Mucosa of stomach (tissue), 1 donor: ENCODE data around the gene HTRA2.
"Not testable (repeated sequence)": the region's sequence is repeated elsewhere in the genome, so short reads cannot be mapped to it uniquely, and the experiment has no call there.

ENCODE experiments used
- H3K27me3 ChIP-seq: one replicate; pipeline ENCODE4 v1.7.0; 2013; ENCODE audit warnings: mild to moderate bottlenecking, low read length; ENCODE audit not compliant: control insufficient read depth, insufficient read depth
- H3K36me3 ChIP-seq: one replicate; pipeline ENCODE4 v1.7.0; 2013; ENCODE audit warnings: low read length; ENCODE audit not compliant: control insufficient read depth, insufficient read depth
- H3K4me1 ChIP-seq: one replicate; pipeline ENCODE4 v1.7.0; 2013; ENCODE audit warnings: mild to moderate bottlenecking, low read length; ENCODE audit not compliant: control insufficient read depth, insufficient read depth
- H3K4me3 ChIP-seq: one replicate; pipeline ENCODE4 v1.7.0; 2013; ENCODE audit warnings: low read length
- H3K9ac ChIP-seq: one replicate; pipeline ENCODE4 v1.7.0; 2013; ENCODE audit warnings: mild to moderate bottlenecking, low read length, moderate library complexity
- H3K9me3 ChIP-seq: one replicate; pipeline ENCODE4 v1.7.0; 2013; ENCODE audit warnings: mild to moderate bottlenecking, low read length, moderate library complexity; ENCODE audit not compliant: control insufficient read depth
- donor health status: Pancreatic carcinoma.

HTRA2 gene

DNA sequence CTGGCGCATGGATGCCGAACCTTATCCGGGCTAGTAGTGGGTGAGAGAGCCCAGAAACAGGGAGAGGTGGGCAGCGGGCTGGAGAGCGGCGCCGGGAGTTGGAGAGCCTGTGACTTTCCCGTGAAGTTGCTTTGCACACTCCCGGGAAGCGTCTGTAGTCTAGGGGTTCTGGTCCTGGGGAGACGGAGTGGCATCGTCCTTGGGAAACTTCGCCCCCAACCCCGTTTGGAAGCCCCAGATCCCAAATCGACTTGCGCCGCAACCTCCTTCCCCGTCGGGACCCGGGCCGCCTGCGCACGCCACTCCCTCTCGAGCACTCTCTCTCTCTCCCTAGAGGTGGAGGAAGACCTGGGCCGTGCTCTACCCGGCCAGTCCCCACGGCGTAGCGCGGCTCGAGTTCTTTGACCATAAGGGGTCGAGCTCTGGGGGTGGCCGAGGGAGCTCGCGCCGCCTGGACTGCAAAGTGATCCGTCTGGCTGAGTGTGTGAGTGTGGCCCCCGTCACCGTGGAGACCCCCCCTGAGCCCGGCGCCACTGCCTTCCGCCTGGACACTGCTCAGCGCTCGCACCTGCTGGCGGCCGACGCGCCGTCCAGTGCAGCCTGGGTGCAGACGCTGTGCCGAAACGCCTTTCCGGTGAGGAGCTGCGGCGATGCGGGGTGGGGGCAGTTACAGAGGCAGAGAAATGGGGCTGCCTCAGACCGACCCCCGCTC lies 25.2 kb downstream of the HTRA2 start:
- Histone ChIP-seq H3K36me3 (no peaks in the 10 kb centered on the region), H3K27me3 (peaks cover 3% of the 10 kb centered on the region), H3K4me3 (peak overlapping the region; percentile 51), H3K9ac (peak overlapping the region; percentile 79), H3K4me1 (peaks cover 28% of the 10 kb centered on the region), H3K9me3 (no peaks in the 10 kb centered on the region)

DNA sequence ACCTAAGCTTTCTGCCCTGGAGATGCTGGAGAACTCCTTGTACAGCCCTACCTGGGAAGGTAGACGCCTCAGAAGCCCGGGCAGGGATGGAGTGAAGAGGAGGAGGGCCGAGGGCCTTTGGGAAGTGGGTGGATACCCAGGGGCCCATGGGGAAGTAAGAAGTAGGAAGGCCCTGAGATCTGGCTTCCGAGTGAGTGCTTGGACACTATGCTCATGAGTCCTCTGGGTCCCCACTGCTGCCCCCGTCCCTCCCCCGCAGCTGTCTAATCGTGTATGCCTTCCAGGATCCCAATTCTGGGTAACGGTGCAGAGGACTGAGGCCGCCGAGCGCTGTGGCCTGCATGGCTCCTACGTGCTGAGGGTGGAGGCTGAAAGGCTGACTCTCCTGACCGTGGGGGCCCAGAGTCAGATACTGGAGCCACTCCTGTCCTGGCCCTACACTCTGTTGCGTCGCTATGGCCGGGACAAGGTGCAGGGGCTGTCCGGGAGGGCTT lies 25.9 kb downstream of the HTRA2 start:
- Histone ChIP-seq H3K4me1 (peaks cover 27% of the 10 kb centered on the region), H3K9ac (peak overlapping the region; percentile 79)

DNA sequence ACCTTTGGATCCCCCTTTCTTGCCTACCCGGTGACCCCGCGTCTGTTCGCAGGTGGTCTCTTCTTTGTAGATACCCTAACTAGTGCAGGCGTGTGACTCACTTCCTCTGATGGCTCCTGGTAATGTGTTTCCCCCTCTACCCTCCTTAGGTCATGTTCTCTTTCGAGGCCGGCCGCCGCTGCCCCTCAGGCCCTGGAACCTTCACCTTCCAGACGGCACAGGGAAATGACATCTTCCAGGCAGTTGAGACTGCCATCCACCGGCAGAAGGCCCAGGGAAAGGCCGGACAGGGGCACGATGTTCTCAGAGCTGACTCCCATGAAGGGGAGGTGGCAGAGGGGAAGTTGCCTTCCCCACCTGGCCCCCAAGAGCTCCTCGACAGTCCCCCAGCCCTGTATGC lies 26.4 kb downstream of the HTRA2 start:
- Histone ChIP-seq H3K9me3 (no peaks in the 10 kb centered on the region), H3K4me3 (no peak overlapping the region), H3K36me3 (no peaks in the 10 kb centered on the region), H3K27me3 (no peaks in the 10 kb centered on the region), H3K9ac (no peak overlapping the region), H3K4me1 (peaks cover 27% of the 10 kb centered on the region)

More for the DNA sequence above, 25.9 kb downstream of the HTRA2 start:
- Histone ChIP-seq H3K36me3 (no peaks in the 10 kb centered on the region), H3K27me3 (no peaks in the 10 kb centered on the region), H3K4me3 (peak overlapping the region; percentile 51), H3K9me3 (no peaks in the 10 kb centered on the region)

DNA sequence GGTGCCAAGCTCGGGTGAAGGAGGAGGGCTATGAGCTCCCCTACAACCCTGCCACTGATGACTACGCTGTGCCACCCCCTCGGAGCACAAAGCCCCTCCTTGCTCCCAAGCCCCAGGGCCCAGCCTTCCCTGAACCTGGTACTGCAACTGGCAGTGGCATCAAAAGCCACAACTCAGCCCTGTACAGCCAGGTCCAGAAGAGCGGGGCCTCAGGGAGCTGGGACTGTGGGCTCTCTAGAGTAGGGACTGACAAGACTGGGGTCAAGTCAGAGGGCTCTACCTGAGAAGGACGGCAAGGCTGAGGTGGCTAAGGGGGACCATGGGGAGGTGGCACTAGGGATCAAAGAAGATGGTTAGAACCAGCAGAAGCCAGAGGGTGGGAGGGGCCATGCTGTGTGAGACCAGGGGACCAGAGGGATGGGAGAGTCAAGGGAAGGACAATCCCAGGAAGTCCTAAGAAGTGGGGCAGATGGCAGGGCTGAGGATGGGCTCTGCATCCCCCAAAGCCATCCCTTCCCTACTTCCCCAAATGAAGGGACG lies 27.2 kb downstream of the HTRA2 start:
- Histone ChIP-seq H3K4me1 (peaks cover 27% of the 10 kb centered on the region), H3K36me3 (no peaks in the 10 kb centered on the region)

DNA sequence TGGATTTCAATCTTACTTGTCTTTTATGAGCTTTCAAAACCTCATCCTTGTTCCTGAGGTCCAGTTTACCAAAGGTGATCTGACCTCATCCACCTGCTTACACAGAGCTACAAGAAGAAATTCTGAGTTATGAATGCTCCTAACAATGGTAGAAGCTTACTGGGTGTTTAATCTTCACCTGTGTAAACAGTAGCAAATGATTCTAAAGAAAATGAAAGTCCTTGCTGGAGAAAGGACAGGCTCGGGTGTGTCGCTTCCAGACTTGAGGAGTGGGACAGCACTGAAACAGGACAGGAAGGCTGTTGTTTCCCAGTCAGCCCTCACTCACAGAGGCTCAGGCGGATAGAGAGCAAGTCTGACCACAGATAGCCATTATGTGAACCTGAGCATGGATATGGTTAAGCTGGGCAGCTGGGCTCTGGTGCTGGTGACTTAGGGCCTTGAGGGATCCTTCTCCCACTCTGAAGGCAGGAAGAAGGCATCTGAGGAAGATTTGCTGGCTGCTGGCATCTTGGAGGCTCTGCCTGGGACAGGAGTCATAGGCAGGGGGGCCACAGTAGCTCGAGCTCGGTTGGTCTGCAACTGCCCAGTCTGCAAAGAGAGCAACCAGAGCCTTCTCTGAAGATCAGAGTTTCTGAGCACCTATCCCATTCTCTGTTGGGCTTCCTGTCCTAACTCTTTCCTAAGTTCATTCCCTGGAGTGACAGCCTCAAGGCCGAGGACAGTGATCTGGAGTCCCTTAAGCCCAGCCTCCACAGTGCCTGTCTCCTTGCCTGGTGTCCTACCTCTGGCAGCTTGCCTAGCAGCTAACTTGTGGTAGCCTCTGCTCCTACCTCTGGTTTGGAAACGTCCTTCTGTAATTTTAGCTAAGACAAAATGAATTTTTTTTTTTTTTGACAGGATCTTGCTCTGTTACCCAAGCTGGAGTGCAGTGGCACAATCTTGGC lies 28.8 kb downstream of the HTRA2 start:
- H3K4me3 ChIP-seq: no peak overlapping the region
- no peaks in the 10 kb centered on the region for H3K36me3 ChIP-seq
- H3K9ac ChIP-seq: no peak overlapping the region
- H3K27me3 ChIP-seq: no peaks in the 10 kb centered on the region
- peaks cover 27% of the 10 kb centered on the region for H3K4me1 ChIP-seq
- H3K9me3 ChIP-seq: no peaks in the 10 kb centered on the region

More for the DNA sequence above, 27.2 kb downstream of the HTRA2 start:
- no peak overlapping the region for H3K9ac ChIP-seq
- no peak overlapping the region for H3K4me3 ChIP-seq
- H3K27me3 ChIP-seq: no peaks in the 10 kb centered on the region
- H3K9me3 ChIP-seq: no peaks in the 10 kb centered on the region

DNA sequence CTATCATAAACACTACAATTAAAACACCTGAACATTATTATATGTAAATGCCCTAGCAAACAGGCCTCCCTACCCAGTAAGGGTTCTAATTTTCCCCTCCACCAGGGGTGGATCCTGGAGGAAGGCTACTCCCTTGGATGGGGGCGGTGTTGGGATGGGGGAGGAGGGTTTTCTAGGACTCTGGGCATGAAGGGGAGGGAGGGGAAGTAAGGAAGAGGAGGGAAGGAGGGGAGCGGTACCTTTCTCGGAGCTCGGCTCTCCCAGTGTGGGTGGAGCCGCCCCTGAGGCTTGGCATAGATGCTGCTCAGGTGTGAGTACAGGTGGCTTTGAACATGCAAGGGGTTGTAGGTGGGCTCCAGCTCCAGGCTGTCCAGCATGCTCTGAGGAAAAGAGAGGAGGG lies 30.2 kb downstream of the HTRA2 start:
- Histone ChIP-seq H3K9me3 (no peaks in the 10 kb centered on the region), H3K9ac (no peak overlapping the region), H3K4me3 (no peak overlapping the region), H3K36me3 (no peaks in the 10 kb centered on the region), H3K27me3 (no peaks in the 10 kb centered on the region), H3K4me1 (peaks cover 27% of the 10 kb centered on the region)

DNA sequence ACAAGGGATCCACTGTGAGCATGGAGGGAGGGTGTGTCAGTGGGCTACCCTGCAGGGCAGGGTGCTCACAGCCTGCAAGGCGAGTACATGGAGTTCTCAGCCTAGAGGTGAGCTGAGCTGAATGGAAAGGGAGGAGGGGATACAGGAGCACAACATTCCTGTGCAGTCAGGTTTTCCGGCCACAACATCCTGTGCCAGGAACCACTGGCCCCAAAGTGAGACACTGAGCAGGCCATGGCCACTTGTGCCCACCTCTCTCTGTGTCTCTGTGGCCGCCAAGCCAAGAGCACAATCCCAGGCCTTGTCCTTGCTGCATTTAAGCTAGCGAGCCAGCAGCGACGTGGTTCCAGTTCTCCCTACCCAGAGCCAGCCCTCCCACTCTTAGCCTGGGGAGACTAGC lies 30.9 kb downstream of the HTRA2 start:
- Histone ChIP-seq H3K36me3 (no peaks in the 10 kb centered on the region), H3K4me1 (peaks cover 22% of the 10 kb centered on the region), H3K4me3 (no peak overlapping the region), H3K9ac (no peak overlapping the region), H3K27me3 (no peaks in the 10 kb centered on the region), H3K9me3 (no peaks in the 10 kb centered on the region)

DNA sequence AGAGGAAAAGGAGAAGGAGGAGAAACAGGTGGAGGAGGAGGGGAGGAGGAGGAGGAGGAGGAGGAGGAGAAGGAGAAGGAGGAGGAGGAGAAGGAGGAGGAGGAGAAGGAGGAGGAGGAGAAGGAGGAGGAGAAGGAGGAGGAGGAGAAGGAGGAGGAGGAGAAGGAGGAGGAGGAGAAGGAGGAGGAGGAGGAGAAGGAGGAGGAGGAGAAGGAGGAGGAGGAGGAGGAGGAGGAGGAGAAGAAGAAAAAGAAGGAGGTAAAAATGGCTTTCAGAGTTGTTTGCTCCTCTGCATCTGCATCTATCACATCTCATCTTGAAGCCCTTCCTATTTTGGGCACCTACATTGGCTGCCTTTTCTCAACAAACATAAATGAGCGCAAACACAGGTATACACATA lies 31.3 kb downstream of the HTRA2 start:
- H3K4me3 ChIP-seq, H3K27me3 ChIP-seq, H3K36me3 ChIP-seq, H3K9me3 ChIP-seq, H3K9ac ChIP-seq: not testable (repeated sequence)
- peaks cover 19% of the 10 kb centered on the region for H3K4me1 ChIP-seq

DNA sequence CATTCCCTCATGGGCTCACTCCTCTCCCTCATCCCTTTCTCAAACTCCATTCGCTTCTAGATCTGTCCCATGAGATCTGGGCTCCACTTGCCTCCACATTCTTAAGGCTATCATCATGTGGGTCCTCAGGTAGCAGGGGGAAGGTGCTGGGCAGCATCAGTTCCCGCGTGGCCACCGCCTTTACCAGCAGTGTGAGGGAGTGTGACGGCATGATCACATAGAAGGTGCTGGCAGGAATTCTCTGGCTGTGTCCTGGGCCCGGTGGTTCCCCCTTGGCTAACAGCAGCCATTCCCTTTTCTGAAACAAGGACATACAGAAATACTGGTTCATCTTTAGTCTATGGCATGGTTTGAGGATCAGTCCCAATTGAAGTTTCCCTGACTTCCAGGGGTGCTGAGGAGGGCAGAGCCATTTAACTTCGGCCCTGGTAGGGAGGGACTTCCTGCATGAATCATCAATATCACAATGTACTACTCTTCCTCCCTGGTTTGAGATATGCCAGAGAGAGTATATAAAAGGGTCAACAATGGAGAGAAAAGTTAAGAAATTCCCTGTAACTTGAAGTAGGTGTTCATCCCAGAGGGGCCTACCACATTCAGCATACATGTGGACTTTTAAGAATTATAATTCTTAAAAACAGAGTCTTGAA lies 32.5 kb downstream of the HTRA2 start:
- no peak overlapping the region for H3K9ac ChIP-seq
- H3K4me3 ChIP-seq: no peak overlapping the region
- H3K4me1 ChIP-seq: peaks cover 16% of the 10 kb centered on the region
- H3K36me3 ChIP-seq: no peaks in the 10 kb centered on the region
- no peaks in the 10 kb centered on the region for H3K27me3 ChIP-seq
- no peaks in the 10 kb centered on the region for H3K9me3 ChIP-seq

DNA sequence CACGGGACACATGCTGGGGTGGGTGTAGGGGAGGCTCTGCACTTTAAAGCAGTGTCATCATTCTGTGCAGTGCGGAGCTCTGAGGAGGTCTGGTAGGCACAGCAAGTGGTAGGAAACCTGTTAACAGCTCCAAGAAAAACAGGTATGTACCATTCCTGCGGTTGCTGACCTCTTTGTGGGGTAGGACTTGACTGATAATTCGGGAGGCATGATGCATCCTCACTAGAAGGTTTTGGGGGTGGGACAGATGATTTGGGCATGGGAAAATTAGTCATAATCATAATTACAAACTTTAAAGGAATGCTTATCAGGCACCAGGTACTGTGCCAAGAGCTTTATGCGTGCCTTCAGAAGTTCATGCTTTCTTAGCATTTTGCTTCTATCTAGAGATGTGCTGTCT lies 34.5 kb downstream of the HTRA2 start:
- Histone ChIP-seq H3K36me3 (no peaks in the 10 kb centered on the region), H3K4me3 (no peak overlapping the region), H3K9ac (no peak overlapping the region), H3K9me3 (no peaks in the 10 kb centered on the region), H3K27me3 (no peaks in the 10 kb centered on the region), H3K4me1 (no peaks in the 10 kb centered on the region)

DNA sequence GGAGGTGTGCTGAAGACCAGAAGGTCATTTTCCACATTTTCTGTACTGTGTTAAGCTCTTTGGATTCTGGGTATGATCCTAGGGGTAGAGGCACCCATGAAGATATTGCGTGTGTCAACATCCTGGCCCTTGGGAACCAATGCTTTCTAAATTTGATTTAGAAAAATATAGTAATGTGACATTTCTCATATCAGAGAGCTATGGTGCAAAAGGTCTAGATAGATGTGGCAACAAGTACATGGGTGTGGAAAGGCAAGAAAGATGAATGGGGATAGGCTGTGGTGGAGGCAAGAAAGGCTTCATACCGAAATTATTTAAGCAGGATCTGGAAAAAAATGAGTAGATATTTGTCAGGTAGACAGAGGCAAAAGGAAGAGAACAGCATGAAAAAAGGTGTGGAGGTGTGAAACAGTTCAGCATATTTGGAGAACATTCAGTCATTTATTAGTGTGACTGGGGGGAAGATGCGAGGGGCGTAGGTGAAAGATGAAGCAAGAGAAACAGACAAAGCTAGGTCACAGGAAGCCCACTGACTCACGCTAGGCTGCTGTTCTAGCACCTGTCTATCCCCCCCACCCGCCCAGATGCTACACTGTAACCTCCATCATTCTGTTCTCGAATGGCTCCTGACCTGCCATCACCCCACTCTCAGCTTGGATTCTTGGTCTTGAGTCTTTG lies 36.5 kb downstream of the HTRA2 start:
- H3K27me3 ChIP-seq: no peaks in the 10 kb centered on the region

More for the DNA sequence above, 36.5 kb downstream of the HTRA2 start:
- Histone ChIP-seq H3K4me1 (no peaks in the 10 kb centered on the region), H3K4me3 (no peak overlapping the region), H3K36me3 (no peaks in the 10 kb centered on the region), H3K9me3 (no peaks in the 10 kb centered on the region), H3K9ac (no peak overlapping the region)
